IMR-90 (cell line): ENCODE measurements around the gene PMM2. TPM values are rescaled to one million over a fixed set of nuclear protein-coding genes. Genes with fewer than 3 reads are reported as not detected.

Experiments used
- ATAC-seq: fragments of 200-7000 bp; cut with Tn5 transposase; 2 replicates; pipeline ENCODE4 v1.9.1; 2020; ENCODE audit warnings: low read depth, mild to moderate bottlenecking, moderate library complexity
- BruUV-seq: library from RNA; stranded (reverse); fragments of 400-500 nt; replicated peaks from 2 replicates; lab custom pipeline; 2021; lab: Mats Ljungman, UMichigan
- CTCF ChIA-PET: fragments of 300-600 bp; formaldehyde crosslinking; extraction: SDS; loops from one replicate; lab custom pipeline; 2021; ENCODE audit warnings: antibody characterized with exemption; lab: Yijun Ruan, JAX
- POLR2A ChIA-PET: fragments of 300-600 bp; sonication (Branson Sonifier 250); formaldehyde crosslinking; loops from one replicate; lab custom pipeline; 2022; ENCODE audit warnings: antibody characterized with exemption; ENCODE audit not compliant: unreplicated experiment; lab: Charles Lee
- DNase-seq: peaks from one replicate; pipeline ENCODE4 v3.0.0; 2013
- H2AFZ ChIP-seq: replicated peaks from 2 replicates; pipeline ENCODE3; 2013; ENCODE audit warnings: low read length, mild to moderate bottlenecking; ENCODE audit not compliant: poor library complexity
- H2AK5ac ChIP-seq: 2 replicates; pipeline ENCODE4 v1.6.1; 2013; ENCODE audit warnings: low read depth, low read length, inconsistent platforms
- H2AK9ac ChIP-seq: replicated peaks from 2 replicates; pipeline ENCODE3; 2013; ENCODE audit warnings: mild to moderate bottlenecking, low read depth, low read length, moderate library complexity; ENCODE audit not compliant: poor library complexity
- H2BK120ac ChIP-seq: 2 replicates; pipeline ENCODE4 v1.6.1; 2013; ENCODE audit warnings: low read depth, low read length, inconsistent platforms
- H2BK15ac ChIP-seq: 3 replicates; pipeline ENCODE4 v1.6.1; 2013; ENCODE audit warnings: low read depth, low read length, inconsistent platforms
- H2BK20ac ChIP-seq: 2 replicates; pipeline ENCODE4 v1.6.1; 2013; ENCODE audit warnings: low read depth, mild to moderate bottlenecking, inconsistent platforms, low read length, moderate library complexity
- H2BK5ac ChIP-seq: 2 replicates; pipeline ENCODE4 v1.6.1; 2013; ENCODE audit warnings: mild to moderate bottlenecking, low read depth, low read length, inconsistent platforms; ENCODE audit not compliant: poor library complexity, severe bottlenecking
- H3K14ac ChIP-seq: replicated peaks from 2 replicates; pipeline ENCODE4 v1.6.1; 2013; ENCODE audit warnings: low read depth, low read length, inconsistent platforms
- H3K18ac ChIP-seq: 2 replicates; pipeline ENCODE4 v1.6.1; 2013; ENCODE audit warnings: low read depth, low read length, control low read depth
- H3K23ac ChIP-seq: 2 replicates; pipeline ENCODE4 v1.6.1; 2013; ENCODE audit warnings: low read depth, low read length, inconsistent platforms
- H3K27ac ChIP-seq: 2 replicates; pipeline ENCODE4 v1.5.1; 2013; ENCODE audit warnings: mild to moderate bottlenecking, control low read depth, low read length; ENCODE audit not compliant: insufficient read depth
- H3K27me3 ChIP-seq: 2 replicates; pipeline ENCODE4 v1.6.1; 2013; ENCODE audit warnings: low read length; ENCODE audit not compliant: control insufficient read depth, insufficient read depth
- H3K36me3 ChIP-seq: 2 replicates; pipeline ENCODE4 v1.6.1; 2013; ENCODE audit warnings: low read length, mixed read lengths; ENCODE audit not compliant: control insufficient read depth, insufficient read depth
- H3K4ac ChIP-seq: 2 replicates; pipeline ENCODE4 v1.6.1; 2013; ENCODE audit warnings: low read depth, low read length, inconsistent platforms
- H3K4me1 ChIP-seq: 2 replicates; pipeline ENCODE4 v1.6.1; 2013; ENCODE audit warnings: low read length, mixed read lengths; ENCODE audit not compliant: control insufficient read depth, insufficient read depth
- H3K4me2 ChIP-seq: 2 replicates; pipeline ENCODE4 v1.6.1; 2013; ENCODE audit warnings: low read depth, mild to moderate bottlenecking, control low read depth, low read length, moderate library complexity
- H3K4me3 ChIP-seq: 2 replicates; pipeline ENCODE4 v1.5.1; 2013; ENCODE audit warnings: low read depth, mild to moderate bottlenecking, control low read depth, low read length, moderate library complexity; ENCODE audit not compliant: insufficient read depth
- H3K56ac ChIP-seq: 2 replicates; pipeline ENCODE4 v1.6.1; 2013; ENCODE audit warnings: low read length, inconsistent platforms; ENCODE audit not compliant: insufficient read depth; ENCODE audit errors: extremely low read depth
- H3K79me1 ChIP-seq, 2 experiments: 2 replicates each; pipeline ENCODE4 v1.6.1; 2013; ENCODE audit warnings: low read length in 2 of 2, inconsistent platforms in 1 of 2, low read depth in 1 of 2
- H3K9ac ChIP-seq: 2 replicates; pipeline ENCODE4 v1.6.1; 2013; ENCODE audit warnings: low read depth, low read length, control low read depth
- H3K9me1 ChIP-seq: 2 replicates; pipeline ENCODE4 v1.6.1; 2013; ENCODE audit warnings: low read length, inconsistent platforms; ENCODE audit not compliant: insufficient read depth
- H3K9me3 ChIP-seq: 2 replicates; pipeline ENCODE4 v1.6.1; 2013; ENCODE audit warnings: low read length; ENCODE audit not compliant: control insufficient read depth, insufficient read depth
- H4K20me1 ChIP-seq: 2 replicates; pipeline ENCODE4 v1.6.1; 2013; ENCODE audit warnings: low read length, inconsistent platforms; ENCODE audit not compliant: insufficient read depth
- H4K5ac ChIP-seq: 2 replicates; pipeline ENCODE4 v1.6.1; 2013; ENCODE audit warnings: mild to moderate bottlenecking, low read depth, low read length, control low read depth
- H4K8ac ChIP-seq, 2 experiments: 2 replicates each; pipeline ENCODE4 v1.6.1; 2013; ENCODE audit warnings: low read depth in 2 of 2, low read length in 2 of 2, control low read depth in 1 of 2, inconsistent platforms in 1 of 2
- H4K91ac ChIP-seq: 2 replicates; pipeline ENCODE4 v1.6.1; 2013; ENCODE audit warnings: low read depth, low read length, inconsistent platforms; ENCODE audit not compliant: insufficient read depth
- CEBPB ChIP-seq: IDR thresholded peaks from 2 replicates; pipeline ENCODE4 v1.6.1; 2012; ENCODE audit warnings: low read depth, low read length, improper control_type of control experiment
- RCOR1 ChIP-seq: IDR thresholded peaks from 2 replicates; pipeline ENCODE4 v1.6.1; 2012; ENCODE audit warnings: mild to moderate bottlenecking, low read length, improper control_type of control experiment; ENCODE audit not compliant: insufficient replicate concordance
- WGBS, 2 experiments: methylation state at CpG; one replicate each; pipeline versions ENCODE4 v1.1.5 to v1.1.7; 2013; ENCODE audit warnings: missing lambda C conversion rate in 2 of 2; ENCODE audit not compliant: insufficient read length in 1 of 2; ENCODE audit errors: extremely low coverage in 2 of 2; 5-methylcytosine and 5-hydroxymethylcytosine counted together
- dilution Hi-C: fragments of 300-500 bp; cut with HindIII; formaldehyde crosslinking; loops from one replicate; pipeline ENCODE4 v1.14.3; 2018; ENCODE audit warnings: low sequenced_read_pairs; ENCODE audit not compliant: unreplicated experiment
- in situ Hi-C: fragments of 300-500 bp; cut with MboI; formaldehyde crosslinking; loops from 3 replicates; pipeline ENCODE4 v1.14.3; 2019; ENCODE audit warnings: low sequenced_read_pairs, inconsistent platforms, mixed read lengths
- intact Hi-C: fragments of 100-400 bp; cut with micrococcal nuclease; formaldehyde crosslinking; loops from 2 replicates; pipeline ENCODE4 v1.10.0; 2022
- polyA plus RNA-seq, 3 experiments: library from polyadenylated mRNA; depleted of rRNA; stranded (reverse); fragments of >200 nt; gene quantifications; 2 replicates each; pipeline ENCODE4 v1.2.3, GENCODE V29; 2012; ENCODE audit warnings: low replicate concordance in 1 of 3
- total RNA-seq: library from RNA; depleted of rRNA; stranded (reverse); fragments of >200 nt; gene quantifications from 2 replicates; pipeline ENCODE4 v1.2.3, GENCODE V29; 2012

The PMM2 gene
- total and polyA plus RNA-seq, 2 of the 4 experiments (the other 2 are of a cell fraction) = 25.8 to 38.9 TPM

- H3K18ac ChIP-seq = no peak overlapping the region
- no peaks in the 10 kb centered on the region for H3K36me3 ChIP-seq
- no peak overlapping the region for H2AFZ ChIP-seq
- CTCF ChIA-PET = no interaction called here
- H3K27ac ChIP-seq = no peak overlapping the region
- H3K14ac ChIP-seq = no peak overlapping the region
- no peak overlapping the region for H2AK5ac ChIP-seq
- peaks cover 5% of the 10 kb centered on the region for H3K4me1 ChIP-seq
- no peak for ATAC-seq
- H2BK5ac ChIP-seq = no peak overlapping the region
- no peak overlapping the region for H4K91ac ChIP-seq
- H2BK120ac ChIP-seq = no peak overlapping the region
- no peak for TF ChIP-seq RCOR1
- 0 out of 2 replicates have a peak, but pooled peaks have one; percentile 20 for TF ChIP-seq CEBPB
- H2BK20ac ChIP-seq = no peak overlapping the region
- H3K56ac ChIP-seq = no peak overlapping the region
- no peak overlapping the region for H3K9ac ChIP-seq
- H4K5ac ChIP-seq = no peak overlapping the region
- in situ Hi-C loops (no loop called here), dilution Hi-C loops (no loop called here), intact Hi-C loops (no loop called here)
- no peak overlapping the region for H3K4me2 ChIP-seq
- H2AK9ac ChIP-seq = no peak overlapping the region
- H3K9me1 ChIP-seq = peaks cover 6% of the 10 kb centered on the region; the same call in 1 of the 2 replicates
- no CpG with 5 or more reads among the region's 5 CpGs for WGBS, 2 experiments
- no peaks in the 10 kb centered on the region for H3K79me1 ChIP-seq
- H4K20me1 ChIP-seq = no peaks in the 10 kb centered on the region
- H4K8ac ChIP-seq = no peak overlapping the region
- H2BK15ac ChIP-seq = no peak overlapping the region
- no TSS peak for BruUV-seq
- H3K27me3 ChIP-seq = no peaks in the 10 kb centered on the region
- H3K9me3 ChIP-seq = no peaks in the 10 kb centered on the region
- no peak overlapping the region for H3K4ac ChIP-seq
- H3K4me3 ChIP-seq = no peak overlapping the region
- DNase-seq = no peak
- POLR2A ChIA-PET = no interaction called here
- no peak overlapping the region for H3K23ac ChIP-seq
Measured at GRCh38 chr16:8756755-8757154, 40.9 kb upstream of the PMM2 start.
